ENCODE measurements around the gene RAPGEF2. TPM values are rescaled to one million over a fixed set of nuclear protein-coding genes. Genes with fewer than 3 reads are reported as not detected.
A peak's percentile ranks its signal among the peaks of the same experiment; 100 is the strongest.

The RAPGEF2 gene
- total and polyA plus RNA-seq, 9 of the 15 experiments (the other 6 are each of a cell fraction or from before 2014, with no cell fraction given) = 3.1 to 32.6 (median 23.1) TPM

DNA sequence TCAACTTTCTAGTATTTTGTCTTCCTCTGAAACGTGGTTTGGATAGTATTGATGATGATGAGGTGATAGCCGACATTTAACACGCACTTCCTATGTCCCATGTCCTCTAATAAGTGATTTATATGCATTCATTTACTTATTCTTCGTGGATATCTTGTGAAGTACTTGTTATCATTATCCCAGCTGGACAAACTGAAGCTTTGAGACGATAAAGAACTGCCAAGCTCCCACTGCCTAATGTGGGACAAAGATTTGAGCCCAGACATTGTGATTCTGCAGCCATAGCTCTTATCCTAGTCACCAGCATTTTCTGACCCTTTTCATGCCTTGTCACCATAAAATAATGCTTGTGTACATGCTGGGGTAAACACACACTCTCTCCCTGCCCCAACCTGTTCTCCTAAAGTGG lies 92.5 kb downstream of the RAPGEF2 start (continued):
- TF ChIP-seq, protein P1, sequence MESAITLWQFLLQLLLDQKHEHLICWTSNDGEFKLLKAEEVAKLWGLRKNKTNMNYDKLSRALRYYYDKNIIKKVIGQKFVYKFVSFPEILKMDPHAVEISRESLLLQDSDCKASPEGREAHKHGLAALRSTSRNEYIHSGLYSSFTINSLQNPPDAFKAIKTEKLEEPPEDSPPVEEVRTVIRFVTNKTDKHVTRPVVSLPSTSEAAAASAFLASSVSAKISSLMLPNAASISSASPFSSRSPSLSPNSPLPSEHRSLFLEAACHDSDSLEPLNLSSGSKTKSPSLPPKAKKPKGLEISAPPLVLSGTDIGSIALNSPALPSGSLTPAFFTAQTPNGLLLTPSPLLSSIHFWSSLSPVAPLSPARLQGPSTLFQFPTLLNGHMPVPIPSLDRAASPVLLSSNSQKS (CRISPR knock-in tag; IDR thresholded peaks at IDR 0.05) = no peak
- TF ChIP-seq CHCHD3 (CRISPR knock-in tag; IDR thresholded peaks at IDR 0.05) (no peak), ZNF134 (CRISPR knock-in tag; conservative IDR thresholded peaks at IDR 0.05) (no peak), ZNF695 (CRISPR knock-in tag; IDR thresholded peaks at IDR 0.05) (no peak), TBL1XR1 (IDR thresholded peaks at IDR 0.05; ENCODE audit: low read length in 2 of 2) (peak; percentile 35 to 62; a peak in 1 of 4 replicates), SLC30A9 (CRISPR knock-in tag; IDR thresholded peaks at IDR 0.05) (no peak), ZSCAN29 (IDR thresholded peaks at IDR 0.05) (no peak), HCFC1 (IDR thresholded peaks at IDR 0.05; ENCODE audit: low read depth, low read length) (no peak), NELFE (IDR thresholded peaks at IDR 0.05; ENCODE audit: insufficient read depth, insufficient read length) (no peak), NFXL1 (CRISPR knock-in tag; IDR thresholded peaks at IDR 0.05) (no peak), TBP (optimal IDR thresholded peaks at IDR 0.05; ENCODE audit: low read depth, low read length) (no peak), U2AF1 (optimal IDR thresholded peaks at IDR 0.05; ENCODE audit: low read depth, low read length) (no peak), PCBP2 (IDR thresholded peaks at IDR 0.05; ENCODE audit: low read depth, low read length, poor library complexity, severe bottlenecking) (no peak), RBM25 (IDR thresholded peaks at IDR 0.05; ENCODE audit: low read depth, low read length, severe bottlenecking) (no peak), ZNF253 (CRISPR knock-in tag; conservative IDR thresholded peaks at IDR 0.05) (no peak), ZZZ3 (IDR thresholded peaks at IDR 0.05) (no peak), RAD21 (CRISPR knock-in tag; conservative IDR thresholded peaks at IDR 0.05 in 1 of 2, IDR thresholded peaks at IDR 0.05 in 1 of 2) (no peak)
- TF ChIP-seq, protein P2, sequence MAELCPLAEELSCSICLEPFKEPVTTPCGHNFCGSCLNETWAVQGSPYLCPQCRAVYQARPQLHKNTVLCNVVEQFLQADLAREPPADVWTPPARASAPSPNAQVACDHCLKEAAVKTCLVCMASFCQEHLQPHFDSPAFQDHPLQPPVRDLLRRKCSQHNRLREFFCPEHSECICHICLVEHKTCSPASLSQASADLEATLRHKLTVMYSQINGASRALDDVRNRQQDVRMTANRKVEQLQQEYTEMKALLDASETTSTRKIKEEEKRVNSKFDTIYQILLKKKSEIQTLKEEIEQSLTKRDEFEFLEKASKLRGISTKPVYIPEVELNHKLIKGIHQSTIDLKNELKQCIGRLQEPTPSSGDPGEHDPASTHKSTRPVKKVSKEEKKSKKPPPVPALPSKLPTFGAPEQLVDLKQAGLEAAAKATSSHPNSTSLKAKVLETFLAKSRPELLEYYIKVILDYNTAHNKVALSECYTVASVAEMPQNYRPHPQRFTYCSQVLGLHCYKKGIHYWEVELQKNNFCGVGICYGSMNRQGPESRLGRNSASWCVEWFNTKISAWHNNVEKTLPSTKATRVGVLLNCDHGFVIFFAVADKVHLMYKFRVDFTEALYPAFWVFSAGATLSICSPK (IDR thresholded peaks at IDR 0.05; ENCODE audit: borderline replicate concordance) = no peak
- TF ChIP-seq, protein P3, sequence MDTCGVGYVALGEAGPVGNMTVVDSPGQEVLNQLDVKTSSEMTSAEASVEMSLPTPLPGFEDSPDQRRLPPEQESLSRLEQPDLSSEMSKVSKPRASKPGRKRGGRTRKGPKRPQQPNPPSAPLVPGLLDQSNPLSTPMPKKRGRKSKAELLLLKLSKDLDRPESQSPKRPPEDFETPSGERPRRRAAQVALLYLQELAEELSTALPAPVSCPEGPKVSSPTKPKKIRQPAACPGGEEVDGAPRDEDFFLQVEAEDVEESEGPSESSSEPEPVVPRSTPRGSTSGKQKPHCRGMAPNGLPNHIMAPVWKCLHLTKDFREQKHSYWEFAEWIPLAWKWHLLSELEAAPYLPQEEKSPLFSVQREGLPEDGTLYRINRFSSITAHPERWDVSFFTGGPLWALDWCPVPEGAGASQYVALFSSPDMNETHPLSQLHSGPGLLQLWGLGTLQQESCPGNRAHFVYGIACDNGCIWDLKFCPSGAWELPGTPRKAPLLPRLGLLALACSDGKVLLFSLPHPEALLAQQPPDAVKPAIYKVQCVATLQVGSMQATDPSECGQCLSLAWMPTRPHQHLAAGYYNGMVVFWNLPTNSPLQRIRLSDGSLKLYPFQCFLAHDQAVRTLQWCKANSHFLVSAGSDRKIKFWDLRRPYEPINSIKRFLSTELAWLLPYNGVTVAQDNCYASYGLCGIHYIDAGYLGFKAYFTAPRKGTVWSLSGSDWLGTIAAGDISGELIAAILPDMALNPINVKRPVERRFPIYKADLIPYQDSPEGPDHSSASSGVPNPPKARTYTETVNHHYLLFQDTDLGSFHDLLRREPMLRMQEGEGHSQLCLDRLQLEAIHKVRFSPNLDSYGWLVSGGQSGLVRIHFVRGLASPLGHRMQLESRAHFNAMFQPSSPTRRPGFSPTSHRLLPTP (IDR thresholded peaks at IDR 0.05; ENCODE audit: borderline replicate concordance, extremely low read depth, insufficient read length) = no peak
- TF ChIP-seq, protein P4, sequence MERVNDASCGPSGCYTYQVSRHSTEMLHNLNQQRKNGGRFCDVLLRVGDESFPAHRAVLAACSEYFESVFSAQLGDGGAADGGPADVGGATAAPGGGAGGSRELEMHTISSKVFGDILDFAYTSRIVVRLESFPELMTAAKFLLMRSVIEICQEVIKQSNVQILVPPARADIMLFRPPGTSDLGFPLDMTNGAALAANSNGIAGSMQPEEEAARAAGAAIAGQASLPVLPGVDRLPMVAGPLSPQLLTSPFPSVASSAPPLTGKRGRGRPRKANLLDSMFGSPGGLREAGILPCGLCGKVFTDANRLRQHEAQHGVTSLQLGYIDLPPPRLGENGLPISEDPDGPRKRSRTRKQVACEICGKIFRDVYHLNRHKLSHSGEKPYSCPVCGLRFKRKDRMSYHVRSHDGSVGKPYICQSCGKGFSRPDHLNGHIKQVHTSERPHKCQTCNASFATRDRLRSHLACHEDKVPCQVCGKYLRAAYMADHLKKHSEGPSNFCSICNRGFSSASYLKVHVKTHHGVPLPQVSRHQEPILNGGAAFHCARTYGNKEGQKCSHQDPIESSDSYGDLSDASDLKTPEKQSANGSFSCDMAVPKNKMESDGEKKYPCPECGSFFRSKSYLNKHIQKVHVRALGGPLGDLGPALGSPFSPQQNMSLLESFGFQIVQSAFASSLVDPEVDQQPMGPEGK (CRISPR knock-in tag; IDR thresholded peaks at IDR 0.05; ENCODE audit: borderline replicate concordance) = no peak
- TF ChIP-seq, protein P5, sequence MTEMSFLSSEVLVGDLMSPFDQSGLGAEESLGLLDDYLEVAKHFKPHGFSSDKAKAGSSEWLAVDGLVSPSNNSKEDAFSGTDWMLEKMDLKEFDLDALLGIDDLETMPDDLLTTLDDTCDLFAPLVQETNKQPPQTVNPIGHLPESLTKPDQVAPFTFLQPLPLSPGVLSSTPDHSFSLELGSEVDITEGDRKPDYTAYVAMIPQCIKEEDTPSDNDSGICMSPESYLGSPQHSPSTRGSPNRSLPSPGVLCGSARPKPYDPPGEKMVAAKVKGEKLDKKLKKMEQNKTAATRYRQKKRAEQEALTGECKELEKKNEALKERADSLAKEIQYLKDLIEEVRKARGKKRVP (CRISPR knock-in tag; IDR thresholded peaks at IDR 0.05) = no peak; the same call in 1 of the 2 replicates
